SJCRH30 (cell line): Measurements from ENCODE around the gene HK3. TPM values are rescaled to one million over a fixed set of nuclear protein-coding genes. Genes with fewer than 3 reads are reported as not detected.
A peak's percentile ranks its signal among the peaks of the same experiment; 100 is the strongest.

Source experiments
- DNase-seq, 2 experiments: peaks; one replicate each; pipeline ENCODE4 v3.0.0-alpha.2; 2015 to 2020
- H3K27ac ChIP-seq: fragments of 250-450 bp; sonication (Bioruptor Pico); 2 replicates; pipeline ENCODE4 v1.5.1; 2020; ENCODE audit warnings: mild to moderate bottlenecking, moderate library complexity
- H3K27me3 ChIP-seq: fragments of 250-450 bp; sonication (Bioruptor Pico); 2 replicates; pipeline ENCODE4 v1.5.1; 2020; ENCODE audit warnings: mild to moderate bottlenecking, moderate library complexity
- H3K36me3 ChIP-seq: fragments of 250-450 bp; sonication (Bioruptor Pico); 2 replicates; pipeline ENCODE4 v1.5.1; 2020; ENCODE audit warnings: mild to moderate bottlenecking, moderate library complexity
- H3K4me1 ChIP-seq: fragments of 250-450 bp; sonication (Bioruptor Pico); 2 replicates; pipeline ENCODE4 v1.5.1; 2020; ENCODE audit warnings: mild to moderate bottlenecking, moderate library complexity
- H3K4me3 ChIP-seq: fragments of 250-450 bp; sonication (Bioruptor Pico); 2 replicates; pipeline ENCODE4 v1.5.1; 2020; ENCODE audit warnings: mild to moderate bottlenecking, moderate library complexity
- H3K9me3 ChIP-seq: fragments of 250-450 bp; sonication (Bioruptor Pico); replicated peaks from 2 replicates; pipeline ENCODE4 v1.5.1; 2020; ENCODE audit warnings: mild to moderate bottlenecking, moderate library complexity
- total RNA-seq: library from RNA; depleted of rRNA; stranded (reverse); fragments of >200 nt; shearing (Covaris generic); gene quantifications from 2 replicates; pipeline ENCODE4 v1.2.3, GENCODE V29; 2014

HK3 gene
- total RNA-seq, 1 experiment from 2014 or later: not detected

- no peaks in the 10 kb centered on the region for H3K9me3 ChIP-seq
- no peak for DNase-seq
- H3K4me3 ChIP-seq: no peak overlapping the region
- H3K27ac ChIP-seq: no peak overlapping the region
- H3K4me1 ChIP-seq: no peaks in the 10 kb centered on the region
- H3K27me3 ChIP-seq: peaks cover 33% of the 10 kb centered on the region
- H3K36me3 ChIP-seq: no peaks in the 10 kb centered on the region
Measured at GRCh38 chr5:176847148-176847547, 52.0 kb downstream of the HK3 start.

- no peaks in the 10 kb centered on the region for H3K4me1 ChIP-seq
- H3K9me3 ChIP-seq: no peaks in the 10 kb centered on the region
- no peak overlapping the region for H3K4me3 ChIP-seq
- no peaks in the 10 kb centered on the region for H3K36me3 ChIP-seq
- no peak for DNase-seq
- no peak overlapping the region for H3K27ac ChIP-seq
- H3K27me3 ChIP-seq: peaks cover 27% of the 10 kb centered on the region
Measured at GRCh38 chr5:176846335-176847140, 52.6 kb downstream of the HK3 start.

- Histone ChIP-seq H3K4me1 (no peaks in the 10 kb centered on the region), H3K27me3 (peaks cover 22% of the 10 kb centered on the region), H3K27ac (no peak overlapping the region), H3K36me3 (no peaks in the 10 kb centered on the region), H3K9me3 (no peaks in the 10 kb centered on the region), H3K4me3 (no peak overlapping the region)
- DNase-seq: no peak
Measured at GRCh38 chr5:176845392-176845713, 53.8 kb downstream of the HK3 start.

GRCh38 chr5:176844706-176845391 is 54.3 kb downstream of the HK3 start:
- H3K27me3 ChIP-seq: peaks cover 22% of the 10 kb centered on the region
- H3K9me3 ChIP-seq: no peaks in the 10 kb centered on the region
- peak; percentile 31 to 45 for DNase-seq
- H3K36me3 ChIP-seq: no peaks in the 10 kb centered on the region
- H3K27ac ChIP-seq: no peak overlapping the region
- H3K4me3 ChIP-seq: no peak overlapping the region
- no peaks in the 10 kb centered on the region for H3K4me1 ChIP-seq

GRCh38 chr5:176844281-176844680 is 54.9 kb downstream of the HK3 start:
- H3K27ac ChIP-seq: no peak overlapping the region
- H3K4me1 ChIP-seq: no peaks in the 10 kb centered on the region
- no peak overlapping the region for H3K4me3 ChIP-seq
- H3K36me3 ChIP-seq: no peaks in the 10 kb centered on the region
- H3K27me3 ChIP-seq: peaks cover 22% of the 10 kb centered on the region
- no peak for DNase-seq
- no peaks in the 10 kb centered on the region for H3K9me3 ChIP-seq

GRCh38 chr5:176843673-176844072 is 55.5 kb downstream of the HK3 start:
- H3K4me1 ChIP-seq: no peaks in the 10 kb centered on the region
- H3K27me3 ChIP-seq: peaks cover 22% of the 10 kb centered on the region
- DNase-seq: no peak
- H3K4me3 ChIP-seq: no peak overlapping the region
- H3K27ac ChIP-seq: no peak overlapping the region
- H3K36me3 ChIP-seq: no peaks in the 10 kb centered on the region
- no peaks in the 10 kb centered on the region for H3K9me3 ChIP-seq

- Histone ChIP-seq H3K36me3 (no peaks in the 10 kb centered on the region), H3K4me1 (no peaks in the 10 kb centered on the region), H3K27me3 (no peaks in the 10 kb centered on the region), H3K27ac (no peak overlapping the region), H3K9me3 (no peaks in the 10 kb centered on the region), H3K4me3 (no peak overlapping the region)
- DNase-seq: peak; percentile 94 to 95
Measured at GRCh38 chr5:176837707-176838115, 61.4 kb downstream of the HK3 start.

- Histone ChIP-seq H3K4me3 (no peak overlapping the region), H3K4me1 (no peaks in the 10 kb centered on the region), H3K36me3 (no peaks in the 10 kb centered on the region), H3K27me3 (no peaks in the 10 kb centered on the region), H3K9me3 (no peaks in the 10 kb centered on the region), H3K27ac (no peak overlapping the region)
- DNase-seq: no peak
Measured at GRCh38 chr5:176836811-176837706, 62.1 kb downstream of the HK3 start.

GRCh38 chr5:176835918-176836317 is 63.2 kb downstream of the HK3 start:
- H3K4me1 ChIP-seq: no peaks in the 10 kb centered on the region
- H3K4me3 ChIP-seq: no peak overlapping the region
- H3K36me3 ChIP-seq: no peaks in the 10 kb centered on the region
- H3K9me3 ChIP-seq: no peaks in the 10 kb centered on the region
- no peak for DNase-seq
- no peak overlapping the region for H3K27ac ChIP-seq
- no peaks in the 10 kb centered on the region for H3K27me3 ChIP-seq

GRCh38 chr5:176833286-176833685 is 65.9 kb downstream of the HK3 start:
- Histone ChIP-seq H3K4me3 (no peak overlapping the region), H3K36me3 (no peaks in the 10 kb centered on the region), H3K4me1 (no peaks in the 10 kb centered on the region), H3K27ac (no peak overlapping the region), H3K27me3 (no peaks in the 10 kb centered on the region), H3K9me3 (no peaks in the 10 kb centered on the region)
- DNase-seq: no peak

- Histone ChIP-seq H3K27ac (no peak overlapping the region), H3K4me3 (no peak overlapping the region), H3K27me3 (no peaks in the 10 kb centered on the region), H3K36me3 (no peaks in the 10 kb centered on the region), H3K9me3 (no peaks in the 10 kb centered on the region), H3K4me1 (no peaks in the 10 kb centered on the region)
- no peak for DNase-seq
Measured at GRCh38 chr5:176832162-176832561, 67.0 kb downstream of the HK3 start.

- H3K36me3 ChIP-seq: no peaks in the 10 kb centered on the region
- no peaks in the 10 kb centered on the region for H3K9me3 ChIP-seq
- H3K4me3 ChIP-seq: no peak overlapping the region
- H3K27me3 ChIP-seq: no peaks in the 10 kb centered on the region
- DNase-seq: no peak
- no peak overlapping the region for H3K27ac ChIP-seq
- no peaks in the 10 kb centered on the region for H3K4me1 ChIP-seq
Measured at GRCh38 chr5:176831425-176831824, 67.7 kb downstream of the HK3 start.

GRCh38 chr5:176830995-176831423 is 68.1 kb downstream of the HK3 start:
- Histone ChIP-seq H3K36me3 (no peaks in the 10 kb centered on the region), H3K4me3 (no peak overlapping the region), H3K27ac (no peak overlapping the region), H3K27me3 (no peaks in the 10 kb centered on the region), H3K9me3 (no peaks in the 10 kb centered on the region), H3K4me1 (no peaks in the 10 kb centered on the region)
- no peak for DNase-seq
